Hematopoietic multipotent progenitor cell treated with erythropoietin and hydrocortisone succinate and interleukin-3 and kit ligand, for 6 days (in vitro differentiated cells): ENCODE data around the gene HENMT1.

ENCODE experiments used
- DNase-seq: peaks from one replicate; pipeline ENCODE4 v3.0.0-alpha.2; 2015

HENMT1 gene

GRCh38 chr1:108624069-108624468 is 36.8 kb downstream of the HENMT1 start:
- no peak for DNase-seq

- DNase-seq, result no peak
These were observed 43.2 kb downstream of the HENMT1 start for GRCh38 chr1:108617724-108618056.

GRCh38 chr1:108617008-108617723 is 43.7 kb downstream of the HENMT1 start:
- peak; percentile 81 for DNase-seq

GRCh38 chr1:108615544-108615943 is 45.3 kb downstream of the HENMT1 start:
- DNase-seq, result peak; percentile 7

- no peak for DNase-seq
These were observed 48.4 kb downstream of the HENMT1 start for GRCh38 chr1:108612496-108612895.

GRCh38 chr1:108611984-108612383 is 48.9 kb downstream of the HENMT1 start:
- no peak for DNase-seq

- DNase-seq, result no peak
These were observed 50.8 kb downstream of the HENMT1 start for GRCh38 chr1:108610073-108610472.

GRCh38 chr1:108609483-108610049 is 51.3 kb downstream of the HENMT1 start:
- no peak for DNase-seq

- DNase-seq, result no peak
These were observed 54.4 kb downstream of the HENMT1 start for GRCh38 chr1:108606478-108606877.

GRCh38 chr1:108605633-108606032 is 55.3 kb downstream of the HENMT1 start:
- no peak for DNase-seq

GRCh38 chr1:108601708-108602410 is 59.0 kb downstream of the HENMT1 start:
- DNase-seq, result no peak

- no peak for DNase-seq
These were observed 60.4 kb downstream of the HENMT1 start for GRCh38 chr1:108600504-108600903.

- no peak for DNase-seq
These were observed 62.6 kb downstream of the HENMT1 start for GRCh38 chr1:108598340-108598739.
